GM12891 (cell line): Measurements from ENCODE around the gene RIMS4.

ENCODE experiments used
- POLR2A ChIP-seq: IDR thresholded peaks from 2 replicates; pipeline ENCODE4 v1.6.1; 2011; ENCODE audit warnings: low read depth, low read length, control low read depth
- SPI1 ChIP-seq: IDR thresholded peaks from 2 replicates; pipeline ENCODE4 v1.6.1; 2011; ENCODE audit warnings: low read depth, low read length, control low read depth

- TF ChIP-seq SPI1: no peak
- TF ChIP-seq POLR2A: no peak
Observed at GRCh38 chr20:44717986-44718385, 92.4 kb downstream of the RIMS4 start.
